HG03039 (cell line): ENCODE data around the gene PPIF.
A peak's percentile ranks its signal among the peaks of the same experiment; 100 is the strongest.

Experiments
- ATAC-seq: cut with Tn5 transposase; IDR thresholded peaks from one replicate; pipeline ENCODE4 v1.9.1; 2021; ENCODE audit warnings: mild to moderate bottlenecking, moderate library complexity; ENCODE audit not compliant: unreplicated experiment

PPIF gene

DNA sequence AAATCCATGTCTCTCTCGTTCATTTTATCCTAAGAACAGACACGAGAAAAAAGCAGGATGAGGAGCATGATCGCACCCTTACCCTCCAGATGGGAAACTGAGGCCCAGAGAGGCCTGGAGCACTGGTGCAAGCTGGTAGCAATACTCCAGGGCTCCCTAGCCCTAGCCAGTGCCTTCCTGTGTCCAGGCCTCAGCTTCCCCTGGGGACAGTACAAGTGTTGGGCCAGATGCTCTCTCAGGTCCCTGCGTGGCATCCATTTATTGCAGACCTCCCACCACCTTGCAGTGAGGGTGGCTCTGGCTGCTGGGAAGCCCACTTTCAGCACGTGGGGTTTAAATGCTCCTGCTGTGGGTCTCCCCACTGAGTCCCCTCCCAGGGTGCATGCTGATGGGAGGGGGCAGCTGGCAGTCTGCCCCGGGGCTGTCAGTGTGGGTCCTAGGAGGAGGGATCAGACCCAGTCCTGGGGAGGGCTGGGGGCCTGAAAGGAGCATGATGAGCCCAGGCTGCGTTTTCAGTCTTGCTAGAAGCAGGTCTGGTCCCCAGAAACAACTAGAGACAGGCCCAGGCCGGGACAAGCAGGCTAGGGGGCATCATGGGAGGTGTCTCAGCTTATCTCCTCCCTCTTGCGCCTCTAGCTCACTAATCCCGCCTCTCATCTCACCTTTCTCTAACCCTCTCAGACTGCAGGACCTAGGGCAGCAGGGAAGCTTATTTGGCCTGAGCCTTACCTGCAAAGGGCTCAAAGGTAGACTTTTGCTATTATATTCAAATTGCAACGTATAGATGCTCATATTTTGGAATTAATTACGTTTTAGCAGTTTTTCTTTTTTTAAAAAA lies 662 bp upstream of the PPIF start:
- ATAC-seq = no peak

DNA sequence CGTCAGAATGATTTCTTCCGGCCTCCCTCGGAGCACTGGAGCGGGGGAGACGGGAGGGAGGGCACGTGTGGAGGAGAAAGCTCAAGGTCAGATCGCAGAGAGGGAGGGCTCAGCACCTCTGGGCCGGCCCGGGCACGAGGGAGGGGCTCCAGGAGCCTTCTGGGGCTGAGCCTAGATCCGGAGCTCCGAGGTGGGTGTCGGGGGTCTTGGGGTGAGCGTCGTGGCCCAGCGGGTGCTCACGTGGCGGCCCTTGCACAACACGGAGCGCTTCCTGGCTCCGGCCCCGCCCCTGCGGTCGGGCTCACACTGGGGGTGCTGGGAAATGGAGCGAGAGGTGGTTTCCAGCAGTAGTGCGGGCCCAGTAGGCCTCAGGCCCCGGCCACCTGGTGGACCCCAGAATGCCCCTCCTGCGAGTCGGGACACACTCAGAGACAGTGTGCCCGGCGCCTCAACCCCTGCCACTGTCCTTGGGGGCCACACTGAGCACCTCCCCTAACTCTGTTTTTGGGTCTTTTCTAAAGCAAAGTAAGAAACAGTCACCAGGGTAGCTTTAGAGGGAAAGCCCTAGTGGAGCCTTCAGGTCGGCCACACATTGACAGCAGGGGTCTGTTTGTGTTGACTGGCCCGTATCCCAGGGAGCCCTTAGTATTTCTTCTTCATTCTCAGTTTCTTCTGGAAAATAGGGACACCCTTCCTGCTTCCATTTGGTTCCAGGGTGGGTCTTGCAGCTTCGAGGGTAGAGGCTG lies 798 bp downstream of the PPIF start:
- peak; percentile 56 for ATAC-seq

DNA sequence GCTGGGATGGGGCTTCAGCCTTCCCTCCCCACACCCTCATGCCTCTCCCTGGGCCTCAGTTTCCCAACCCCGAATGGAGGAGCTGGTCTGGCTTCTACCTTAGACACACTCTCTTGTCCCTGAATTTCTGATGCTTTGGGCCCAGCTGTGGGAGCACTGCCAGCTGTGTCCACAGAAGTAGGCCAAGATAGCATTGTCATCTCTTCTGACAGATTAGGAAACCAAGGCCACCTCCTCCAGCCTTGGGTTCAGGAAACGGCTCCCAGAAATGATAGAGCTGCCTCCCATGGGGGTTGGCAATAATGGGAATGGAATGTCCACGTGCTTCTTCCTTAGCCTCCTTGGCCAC lies 1.3 kb downstream of the PPIF start:
- no peak for ATAC-seq

DNA sequence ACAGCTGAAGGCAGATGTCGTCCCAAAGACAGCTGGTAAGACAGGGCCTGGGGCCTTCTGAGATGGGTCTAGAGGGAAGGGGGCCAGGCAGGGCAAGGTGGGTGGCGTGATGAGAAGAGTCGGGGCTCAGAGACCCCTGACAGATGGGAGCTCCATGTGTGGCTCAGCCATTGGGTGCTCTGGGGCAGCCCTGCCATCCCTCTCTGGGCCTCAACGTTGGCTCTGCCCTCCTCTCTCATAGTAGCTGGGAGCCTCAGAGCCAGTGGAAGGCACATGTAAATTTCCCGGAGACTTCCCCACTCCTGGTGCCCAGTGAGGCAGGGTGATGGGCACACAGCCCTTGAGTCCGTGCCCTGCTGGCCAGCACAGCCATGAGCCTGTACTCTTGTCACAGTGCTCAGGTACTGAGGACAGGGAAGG lies 1.8 kb downstream of the PPIF start:
- ATAC-seq = no peak

GRCh38 chr10:79349766-79350406 lies 2.6 kb downstream of the PPIF start:
- ATAC-seq = no peak

DNA sequence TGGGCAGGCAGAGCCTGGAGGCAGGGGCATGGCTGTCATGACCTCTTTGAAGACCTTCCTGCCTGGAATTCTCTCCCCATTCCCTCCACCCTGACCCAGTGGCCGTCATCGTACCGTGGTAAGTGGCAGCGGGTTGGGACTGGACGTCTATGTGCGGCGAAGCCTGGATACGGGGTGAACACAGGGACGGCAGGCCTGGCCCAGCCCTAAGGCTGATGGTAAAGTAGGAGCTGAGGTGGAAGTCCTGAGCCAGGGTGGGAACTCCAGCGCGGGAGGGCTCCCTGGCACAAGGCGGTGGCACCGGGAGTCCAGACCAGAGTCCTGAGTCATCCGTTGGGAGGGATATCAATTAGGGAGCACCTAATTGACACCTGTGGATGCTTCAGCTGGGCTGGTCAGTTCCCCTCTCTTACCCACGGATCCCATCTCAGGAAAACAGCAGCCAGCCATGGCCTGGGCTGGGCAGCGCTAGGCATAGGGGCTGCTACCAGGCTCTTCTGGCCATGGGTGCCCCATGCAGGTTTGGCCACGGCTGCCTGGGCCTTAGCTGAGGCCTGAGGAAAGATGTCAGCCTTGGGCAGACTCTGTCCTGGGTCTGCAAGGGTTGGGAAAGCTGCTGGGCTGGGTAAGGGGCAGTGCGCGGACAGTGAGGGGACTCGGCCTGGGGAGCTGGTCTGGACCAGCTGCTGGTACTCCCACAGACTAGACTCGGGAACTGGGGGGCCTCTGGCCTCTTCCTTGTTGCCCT lies 3.3 kb downstream of the PPIF start:
- ATAC-seq = no peak

DNA sequence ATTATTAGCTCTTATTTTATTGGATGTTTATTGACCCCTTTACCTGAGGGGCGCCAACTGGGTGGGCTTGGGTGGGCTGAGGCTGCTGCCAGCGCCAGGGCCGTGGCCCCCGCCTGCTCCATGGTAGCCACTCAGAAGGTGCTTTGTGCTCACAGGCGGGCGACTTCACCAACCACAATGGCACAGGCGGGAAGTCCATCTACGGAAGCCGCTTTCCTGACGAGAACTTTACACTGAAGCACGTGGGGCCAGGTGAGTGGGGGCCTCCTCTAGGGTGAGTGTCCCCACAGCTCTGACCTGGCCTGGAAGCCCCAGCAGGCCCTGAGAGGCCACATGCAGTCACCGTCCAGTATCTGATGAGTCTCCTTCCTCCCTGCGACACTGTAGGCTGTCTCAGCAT lies 4.1 kb downstream of the PPIF start:
- ATAC-seq = no peak

GRCh38 chr10:79352035-79352877 lies 5.0 kb downstream of the PPIF start:
- no peak for ATAC-seq

GRCh38 chr10:79353000-79353406 lies 5.7 kb downstream of the PPIF start:
- ATAC-seq = no peak

- ATAC-seq = no peak
These were observed 6.5 kb downstream of the PPIF start for GRCh38 chr10:79353726-79354125.

- no peak for ATAC-seq
These were observed 6.9 kb downstream of the PPIF start for GRCh38 chr10:79354141-79354540.

- ATAC-seq = no peak
These were observed 7.3 kb downstream of the PPIF start for GRCh38 chr10:79354615-79355014.

DNA sequence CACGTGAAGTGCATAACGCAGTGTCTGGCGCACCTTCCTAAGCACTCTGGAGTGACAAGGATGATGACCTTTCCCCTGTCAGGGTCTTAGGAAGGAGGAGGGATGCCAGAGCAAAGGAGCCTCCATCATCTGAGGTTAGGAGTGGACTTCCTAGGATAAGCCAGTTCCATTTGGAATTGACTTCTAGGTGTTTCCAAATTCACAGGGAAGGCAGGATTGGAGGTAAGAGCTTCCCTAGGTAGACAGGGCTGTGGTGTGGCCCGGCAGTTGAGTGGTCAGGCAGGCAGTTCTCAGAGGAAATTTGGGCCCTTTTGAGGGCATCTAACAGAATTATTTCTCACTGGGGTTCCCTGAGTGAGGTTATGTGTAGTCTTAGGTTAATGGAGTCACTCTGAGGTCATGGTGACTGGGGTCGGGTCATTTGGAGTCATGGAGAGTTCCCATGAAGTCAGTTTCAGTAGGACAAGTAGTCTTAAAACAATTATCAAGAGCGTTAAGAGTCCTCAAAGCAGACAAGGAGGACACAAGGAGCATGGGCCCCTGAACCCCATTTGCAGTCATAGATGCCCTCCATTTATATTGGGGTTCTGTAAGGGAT lies 8.2 kb downstream of the PPIF start:
- no peak for ATAC-seq

- ATAC-seq = no peak
These were observed 8.8 kb downstream of the PPIF start for GRCh38 chr10:79356104-79356503.

DNA sequence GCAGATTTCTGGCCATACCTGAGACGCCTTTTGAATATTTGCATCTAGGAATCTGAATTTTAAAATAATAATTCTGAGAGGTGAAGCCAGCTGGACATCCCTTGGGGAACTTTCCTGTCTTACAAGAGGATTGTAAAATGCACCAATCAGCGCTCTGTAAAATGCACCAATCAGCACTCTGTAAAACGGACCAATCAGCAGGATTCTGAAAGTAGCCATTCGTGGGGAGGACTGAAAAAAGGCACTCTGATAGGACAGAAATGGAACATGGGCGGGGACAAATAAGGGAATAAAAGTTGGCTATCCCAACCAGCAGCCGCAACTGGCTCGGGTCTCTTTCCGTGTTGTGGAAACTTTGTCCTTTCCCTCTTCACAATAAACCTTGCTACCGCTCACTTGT lies 9.9 kb downstream of the PPIF start:
- no peak for ATAC-seq

- peak; percentile 61 for ATAC-seq
These were observed 11.5 kb downstream of the PPIF start for GRCh38 chr10:79358811-79359210.

- ATAC-seq = no peak
These were observed 12.7 kb downstream of the PPIF start for GRCh38 chr10:79359816-79360498.

DNA sequence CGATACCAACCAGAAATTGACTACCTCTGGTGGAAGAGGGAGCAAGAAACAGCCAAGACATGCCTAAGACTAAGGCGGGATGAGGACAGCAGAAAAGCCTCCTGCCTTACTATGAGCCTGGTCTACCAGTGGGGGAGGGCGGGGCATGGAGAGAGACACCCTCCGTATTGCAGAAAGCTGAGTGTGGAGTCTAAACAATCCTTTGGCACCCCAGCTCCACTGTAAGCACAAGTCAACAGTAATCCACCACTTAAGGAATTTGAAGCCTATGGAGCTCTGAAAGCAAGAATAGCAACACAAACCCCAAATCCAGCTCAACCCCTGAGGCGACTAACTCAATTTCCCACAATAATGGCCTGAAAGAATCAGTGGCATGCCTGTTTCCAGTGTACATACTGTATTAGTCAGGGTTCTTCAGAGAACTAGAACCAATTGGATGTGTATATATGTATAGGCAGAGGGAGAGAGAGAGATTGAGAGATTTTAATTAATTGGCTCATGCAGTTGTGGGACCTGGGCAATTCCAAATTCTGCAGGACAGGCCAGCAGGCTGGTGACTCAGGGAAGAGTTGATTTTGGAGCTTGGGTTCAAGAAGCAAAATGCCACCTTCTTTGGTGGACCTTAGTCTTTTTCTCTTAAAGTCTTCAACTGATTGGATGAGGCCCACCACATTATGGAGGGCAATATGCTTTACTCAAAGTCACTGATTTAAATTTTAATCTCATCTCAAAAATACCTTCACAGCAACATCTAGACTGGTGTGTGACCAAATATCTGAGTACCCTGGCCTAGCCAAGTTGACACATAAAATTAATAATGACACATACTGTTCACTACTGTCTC lies 13.5 kb downstream of the PPIF start:
- ATAC-seq = no peak
